ENCODE results near the gene LIPE. TPM values are rescaled to one million over a fixed set of nuclear protein-coding genes. Genes with fewer than 3 reads are reported as not detected.

Gene LIPE
- total RNA-seq, 1 donor from 2014 or later, result 8.4 TPM

GRCh38 chr19:42362342-42362741, 64.8 kb downstream of the LIPE start:
- no peak for DNase-seq (ENCODE audit: extremely low spot score, unreplicated experiment)
- Mint-ChIP-seq H3K9me3 (ENCODE audit: unreplicated experiment) (no peaks in the 10 kb centered on the region), H3K36me3 (ENCODE audit: unreplicated experiment) (peaks cover 35% of the 10 kb centered on the region), H3K27ac (ENCODE audit: unreplicated experiment) (no peak overlapping the region), H3K4me1 (ENCODE audit: unreplicated experiment) (peaks cover 14% of the 10 kb centered on the region), H3K27me3 (ENCODE audit: unreplicated experiment) (no peaks in the 10 kb centered on the region), H3K4me3 (ENCODE audit: unreplicated experiment) (no peak overlapping the region)
- no peak for TF ChIP-seq CTCF (IDR thresholded peaks at IDR 0.05)

- Mint-ChIP-seq H3K9me3 (ENCODE audit: unreplicated experiment) (no peaks in the 10 kb centered on the region), H3K27ac (ENCODE audit: unreplicated experiment) (no peak overlapping the region), H3K4me1 (ENCODE audit: unreplicated experiment) (peaks cover 10% of the 10 kb centered on the region), H3K27me3 (ENCODE audit: unreplicated experiment) (no peaks in the 10 kb centered on the region), H3K4me3 (ENCODE audit: unreplicated experiment) (no peak overlapping the region), H3K36me3 (ENCODE audit: unreplicated experiment) (peaks cover 35% of the 10 kb centered on the region)
- no peak for TF ChIP-seq CTCF (IDR thresholded peaks at IDR 0.05)
- no peak for DNase-seq (ENCODE audit: extremely low spot score, unreplicated experiment)
Measured at GRCh38 chr19:42361545-42361910, 65.7 kb downstream of the LIPE start.

DNA sequence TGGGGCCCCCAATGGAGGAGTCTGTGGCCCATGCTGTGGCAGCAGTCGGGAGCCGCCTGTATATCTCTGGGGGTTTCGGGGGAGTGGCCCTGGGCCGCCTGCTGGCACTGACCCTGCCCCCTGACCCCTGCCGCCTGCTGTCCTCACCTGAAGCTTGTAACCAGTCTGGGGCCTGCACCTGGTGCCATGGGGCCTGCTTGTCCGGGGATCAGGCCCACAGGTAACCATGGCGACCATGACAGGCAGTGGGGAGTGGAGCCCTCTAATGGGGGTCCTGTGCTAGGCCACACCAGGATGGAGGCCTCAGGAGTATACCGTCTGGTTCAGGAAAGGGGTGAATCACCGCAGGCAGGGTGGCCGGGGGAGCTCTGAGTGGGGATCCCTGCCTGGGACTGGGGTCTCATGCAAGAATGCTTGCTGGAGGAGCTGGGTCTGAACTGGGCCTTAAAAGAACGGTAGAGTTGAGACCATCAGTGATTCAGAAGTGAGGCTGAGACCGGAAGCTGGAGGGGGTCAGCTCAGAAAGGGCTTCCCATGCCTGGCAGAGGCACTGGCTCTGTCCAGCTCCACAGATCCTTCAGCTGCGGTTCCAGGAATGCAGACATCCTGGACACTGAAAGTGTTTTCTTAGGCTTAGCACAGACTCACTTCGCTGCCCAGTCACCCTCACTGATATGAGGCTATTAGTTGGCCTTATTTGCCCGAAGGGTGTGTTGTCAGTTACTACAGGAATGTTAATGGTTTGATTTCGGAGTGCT, 66.2 kb downstream of the LIPE start:
- no peaks in the 10 kb centered on the region for H3K9me3 Mint-ChIP-seq (ENCODE audit: unreplicated experiment)
- H3K4me1 Mint-ChIP-seq (ENCODE audit: unreplicated experiment), result peaks cover 7% of the 10 kb centered on the region
- H3K4me3 Mint-ChIP-seq (ENCODE audit: unreplicated experiment), result no peak overlapping the region
- peaks cover 35% of the 10 kb centered on the region for H3K36me3 Mint-ChIP-seq (ENCODE audit: unreplicated experiment)
- no peak overlapping the region for H3K27ac Mint-ChIP-seq (ENCODE audit: unreplicated experiment)
- no peaks in the 10 kb centered on the region for H3K27me3 Mint-ChIP-seq (ENCODE audit: unreplicated experiment)
- no peak for TF ChIP-seq CTCF (IDR thresholded peaks at IDR 0.05)
- no peak for DNase-seq (ENCODE audit: extremely low spot score, unreplicated experiment)

DNA sequence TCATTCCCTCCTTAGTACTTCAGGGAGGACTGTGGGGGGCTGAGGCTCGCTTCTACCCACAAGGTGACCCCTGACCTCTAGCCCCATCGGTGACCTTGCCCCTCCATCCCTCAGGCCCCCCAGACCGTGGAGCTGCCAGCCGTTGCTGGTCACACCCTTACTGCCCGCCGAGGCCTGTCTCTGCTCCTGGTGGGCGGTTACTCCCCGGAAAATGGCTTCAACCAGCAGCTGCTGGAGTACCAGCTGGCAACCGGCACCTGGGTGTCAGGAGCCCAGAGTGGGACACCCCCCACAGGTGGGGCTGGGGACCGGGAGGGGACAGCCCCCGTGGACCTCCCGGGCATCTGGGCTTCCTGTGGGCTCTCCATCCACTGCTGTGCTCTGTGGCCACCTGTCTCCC, 69.9 kb downstream of the LIPE start:
- Mint-ChIP-seq H3K36me3 (ENCODE audit: unreplicated experiment) (peaks cover 31% of the 10 kb centered on the region), H3K27me3 (ENCODE audit: unreplicated experiment) (no peaks in the 10 kb centered on the region), H3K9me3 (ENCODE audit: unreplicated experiment) (no peaks in the 10 kb centered on the region), H3K27ac (ENCODE audit: unreplicated experiment) (no peak overlapping the region), H3K4me1 (ENCODE audit: unreplicated experiment) (peaks cover 5% of the 10 kb centered on the region), H3K4me3 (ENCODE audit: unreplicated experiment) (no peak overlapping the region)
- TF ChIP-seq CTCF (IDR thresholded peaks at IDR 0.05), result no peak
- no peak for DNase-seq (ENCODE audit: extremely low spot score, unreplicated experiment)

DNA sequence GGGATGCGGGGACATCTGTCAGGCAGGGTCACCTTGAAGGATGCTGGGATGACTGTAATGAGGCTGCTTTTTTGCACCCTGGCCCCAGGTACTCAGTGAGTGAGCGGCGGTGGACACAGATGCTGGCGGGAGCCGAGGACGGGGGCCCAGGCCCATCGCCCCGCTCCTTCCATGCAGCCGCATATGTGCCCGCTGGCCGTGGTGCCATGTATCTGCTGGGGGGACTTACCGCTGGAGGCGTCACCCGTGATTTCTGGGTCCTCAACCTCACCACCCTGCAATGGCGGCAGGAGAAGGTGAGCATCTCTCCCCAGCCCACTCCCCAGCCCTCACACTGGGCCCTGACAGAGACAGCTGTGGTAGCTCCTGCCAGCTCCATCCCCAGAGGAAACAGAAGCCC, 70.5 kb downstream of the LIPE start:
- TF ChIP-seq CTCF (IDR thresholded peaks at IDR 0.05), result no peak
- no peak for DNase-seq (ENCODE audit: extremely low spot score, unreplicated experiment)
- H3K27ac Mint-ChIP-seq (ENCODE audit: unreplicated experiment), result no peak overlapping the region
- H3K27me3 Mint-ChIP-seq (ENCODE audit: unreplicated experiment), result no peaks in the 10 kb centered on the region
- no peak overlapping the region for H3K4me3 Mint-ChIP-seq (ENCODE audit: unreplicated experiment)
- peaks cover 5% of the 10 kb centered on the region for H3K4me1 Mint-ChIP-seq (ENCODE audit: unreplicated experiment)
- no peaks in the 10 kb centered on the region for H3K9me3 Mint-ChIP-seq (ENCODE audit: unreplicated experiment)
- H3K36me3 Mint-ChIP-seq (ENCODE audit: unreplicated experiment), result peaks cover 31% of the 10 kb centered on the region

Measured in osteocyte (in vitro differentiated cells).